ENCODE results near the gene CD19.
"Not testable (repeated sequence)": the region's sequence is repeated elsewhere in the genome, so short reads cannot be mapped to it uniquely, and the experiment has no call there.

The CD19 gene

GRCh38 chr16:28935924-28936783 lies 4.4 kb downstream of the CD19 start:
- DNase-seq (ENCODE audit: low read depth, low spot score) = peak; percentile 74
- H3K27ac ChIP-seq (ENCODE audit: low read length) = no peak overlapping the region
- no CpG with 5 or more reads among the region's 36 CpGs for WGBS (ENCODE audit: insufficient coverage, insufficient read length)
- H3K9me3 ChIP-seq (ENCODE audit: control insufficient read depth, insufficient read depth, low read length) = no peaks in the 10 kb centered on the region
- no peaks in the 10 kb centered on the region for H3K27me3 ChIP-seq (ENCODE audit: control insufficient read depth, insufficient read depth, low read length)
- H3K4me3 ChIP-seq (ENCODE audit: low read length) = peak overlapping the region; percentile 10; the same call in 1 of the 2 replicates
- H3K4me1 ChIP-seq (ENCODE audit: control insufficient read depth, insufficient read depth, low read length) = no peaks in the 10 kb centered on the region; the same call in 1 of the 2 replicates
- H3K36me3 ChIP-seq (ENCODE audit: control insufficient read depth, insufficient read depth, low read length) = no peaks in the 10 kb centered on the region

- H3K9me3 ChIP-seq (ENCODE audit: control insufficient read depth, insufficient read depth, low read length) = no peaks in the 10 kb centered on the region
- H3K27ac ChIP-seq (ENCODE audit: low read length) = no peak overlapping the region
- no peak for DNase-seq (ENCODE audit: low read depth, low spot score)
- no peaks in the 10 kb centered on the region; the same call in 1 of the 2 replicates for H3K4me1 ChIP-seq (ENCODE audit: control insufficient read depth, insufficient read depth, low read length)
- H3K4me3 ChIP-seq (ENCODE audit: low read length) = no peak overlapping the region
- no peaks in the 10 kb centered on the region for H3K27me3 ChIP-seq (ENCODE audit: control insufficient read depth, insufficient read depth, low read length)
- H3K36me3 ChIP-seq (ENCODE audit: control insufficient read depth, insufficient read depth, low read length) = no peaks in the 10 kb centered on the region
- no CpG with 5 or more reads among the region's 26 CpGs for WGBS (ENCODE audit: insufficient coverage, insufficient read length)
These were observed 5.0 kb downstream of the CD19 start for GRCh38 chr16:28936784-28937155.

- H3K4me3 ChIP-seq (ENCODE audit: low read length) = no peak overlapping the region
- H3K27me3 ChIP-seq (ENCODE audit: control insufficient read depth, insufficient read depth, low read length) = no peaks in the 10 kb centered on the region
- no peaks in the 10 kb centered on the region for H3K36me3 ChIP-seq (ENCODE audit: control insufficient read depth, insufficient read depth, low read length)
- no peak for DNase-seq (ENCODE audit: low read depth, low spot score)
- H3K9me3 ChIP-seq (ENCODE audit: control insufficient read depth, insufficient read depth, low read length) = no peaks in the 10 kb centered on the region
- no peak overlapping the region for H3K27ac ChIP-seq (ENCODE audit: low read length)
- no CpG with 5 or more reads among the region's 14 CpGs for WGBS (ENCODE audit: insufficient coverage, insufficient read length)
- no peaks in the 10 kb centered on the region; the same call in 1 of the 2 replicates for H3K4me1 ChIP-seq (ENCODE audit: control insufficient read depth, insufficient read depth, low read length)
These were observed 5.6 kb downstream of the CD19 start for GRCh38 chr16:28937222-28937876.

GRCh38 chr16:28938721-28939120 lies 7.0 kb downstream of the CD19 start:
- Histone ChIP-seq H3K36me3 (ENCODE audit: control insufficient read depth, insufficient read depth, low read length) (no peaks in the 10 kb centered on the region), H3K4me1 (ENCODE audit: control insufficient read depth, insufficient read depth, low read length) (no peaks in the 10 kb centered on the region; the same call in 1 of the 2 replicates), H3K9me3 (ENCODE audit: control insufficient read depth, insufficient read depth, low read length) (no peaks in the 10 kb centered on the region), H3K4me3 (ENCODE audit: low read length) (no peak overlapping the region), H3K27me3 (ENCODE audit: control insufficient read depth, insufficient read depth, low read length) (no peaks in the 10 kb centered on the region), H3K27ac (ENCODE audit: low read length) (no peak overlapping the region)
- no peak for DNase-seq (ENCODE audit: low read depth, low spot score)
- no CpG with 5 or more reads among the region's 7 CpGs for WGBS (ENCODE audit: insufficient coverage, insufficient read length)

- WGBS (ENCODE audit: insufficient coverage, insufficient read length) = no CpG with 5 or more reads among the region's 7 CpGs
- H3K4me1 ChIP-seq (ENCODE audit: control insufficient read depth, insufficient read depth, low read length); H3K4me3 ChIP-seq (ENCODE audit: low read length); H3K9me3 ChIP-seq (ENCODE audit: control insufficient read depth, insufficient read depth, low read length); H3K27ac ChIP-seq (ENCODE audit: low read length); H3K27me3 ChIP-seq (ENCODE audit: control insufficient read depth, insufficient read depth, low read length); DNase-seq (ENCODE audit: low read depth, low spot score); H3K36me3 ChIP-seq (ENCODE audit: control insufficient read depth, insufficient read depth, low read length): not testable (repeated sequence)
These were observed 8.1 kb downstream of the CD19 start for GRCh38 chr16:28939825-28940224.

- Histone ChIP-seq H3K4me1 (ENCODE audit: control insufficient read depth, insufficient read depth, low read length) (0 out of 2 replicates have a peak, but pooled peaks cover 1% of the 10 kb centered on the region), H3K9me3 (ENCODE audit: control insufficient read depth, insufficient read depth, low read length) (no peaks in the 10 kb centered on the region), H3K27me3 (ENCODE audit: control insufficient read depth, insufficient read depth, low read length) (no peaks in the 10 kb centered on the region), H3K4me3 (ENCODE audit: low read length) (no peak overlapping the region), H3K27ac (ENCODE audit: low read length) (no peak overlapping the region), H3K36me3 (ENCODE audit: control insufficient read depth, insufficient read depth, low read length) (no peaks in the 10 kb centered on the region)
- DNase-seq (ENCODE audit: low read depth, low spot score) = no peak
These were observed 11.5 kb downstream of the CD19 start for GRCh38 chr16:28943281-28943680.

- Histone ChIP-seq H3K4me3 (ENCODE audit: low read length) (no peak overlapping the region), H3K9me3 (ENCODE audit: control insufficient read depth, insufficient read depth, low read length) (no peaks in the 10 kb centered on the region), H3K27me3 (ENCODE audit: control insufficient read depth, insufficient read depth, low read length) (no peaks in the 10 kb centered on the region), H3K36me3 (ENCODE audit: control insufficient read depth, insufficient read depth, low read length) (no peaks in the 10 kb centered on the region), H3K4me1 (ENCODE audit: control insufficient read depth, insufficient read depth, low read length) (0 out of 2 replicates have a peak, but pooled peaks cover 1% of the 10 kb centered on the region), H3K27ac (ENCODE audit: low read length) (no peak overlapping the region)
- DNase-seq (ENCODE audit: low read depth, low spot score) = no peak
- WGBS (ENCODE audit: insufficient coverage, insufficient read length) = no CpG with 5 or more reads among the region's 4 CpGs
These were observed 14.9 kb downstream of the CD19 start for GRCh38 chr16:28946681-28947080.

- H3K36me3 ChIP-seq (ENCODE audit: control insufficient read depth, insufficient read depth, low read length) = peaks cover 8% of the 10 kb centered on the region; the same call in 1 of the 2 replicates
- no peaks in the 10 kb centered on the region for H3K27me3 ChIP-seq (ENCODE audit: control insufficient read depth, insufficient read depth, low read length)
- no peak within 1 kb of the TSS for H3K27ac ChIP-seq (ENCODE audit: low read length)
- no CpG with 5 or more reads among the region's 79 CpGs for WGBS (ENCODE audit: insufficient coverage, insufficient read length)
- H3K4me3 ChIP-seq (ENCODE audit: low read length) = peak within 1 kb of the TSS; percentile 94
- H3K4me1 ChIP-seq (ENCODE audit: control insufficient read depth, insufficient read depth, low read length) = no peaks in the 10 kb centered on the region
- DNase-seq (ENCODE audit: low read depth, low spot score) = peak; percentile 99
- no peaks in the 10 kb centered on the region for H3K9me3 ChIP-seq (ENCODE audit: control insufficient read depth, insufficient read depth, low read length)
These were observed 19.1 kb downstream of the CD19 start, which contains the start of gene NFATC2IP for GRCh38 chr16:28950648-28951409. Gene NFATC2IP, plus strand, starts transcription at chr16:28950937. Its CDS starts 75 bp downstream, at chr16:28951012.

- Histone ChIP-seq H3K36me3 (ENCODE audit: control insufficient read depth, insufficient read depth, low read length) (peaks cover 13% of the 10 kb centered on the region; the same call in 1 of the 2 replicates), H3K27ac (ENCODE audit: low read length) (no peak overlapping the region), H3K9me3 (ENCODE audit: control insufficient read depth, insufficient read depth, low read length) (no peaks in the 10 kb centered on the region), H3K4me3 (ENCODE audit: low read length) (peak overlapping the region; percentile 94), H3K27me3 (ENCODE audit: control insufficient read depth, insufficient read depth, low read length) (no peaks in the 10 kb centered on the region), H3K4me1 (ENCODE audit: control insufficient read depth, insufficient read depth, low read length) (no peaks in the 10 kb centered on the region)
- DNase-seq (ENCODE audit: low read depth, low spot score) = no peak
- no CpG with 5 or more reads among the region's 17 CpGs for WGBS (ENCODE audit: insufficient coverage, insufficient read length)
These were observed 19.7 kb downstream of the CD19 start for GRCh38 chr16:28951410-28951943.

- H3K4me3 ChIP-seq (ENCODE audit: low read length) = no peak overlapping the region
- DNase-seq (ENCODE audit: low read depth, low spot score) = no peak
- WGBS (ENCODE audit: insufficient coverage, insufficient read length) = no CpG with 5 or more reads among the region's 9 CpGs
- H3K27me3 ChIP-seq (ENCODE audit: control insufficient read depth, insufficient read depth, low read length) = no peaks in the 10 kb centered on the region
- peaks cover 40% of the 10 kb centered on the region for H3K36me3 ChIP-seq (ENCODE audit: control insufficient read depth, insufficient read depth, low read length)
- no peaks in the 10 kb centered on the region for H3K9me3 ChIP-seq (ENCODE audit: control insufficient read depth, insufficient read depth, low read length)
- H3K4me1 ChIP-seq (ENCODE audit: control insufficient read depth, insufficient read depth, low read length) = no peaks in the 10 kb centered on the region
- no peak overlapping the region for H3K27ac ChIP-seq (ENCODE audit: low read length)
These were observed 26.4 kb downstream of the CD19 start for GRCh38 chr16:28958216-28958615.

Measured in iPS DF 6.9 (cell line).